Measurements from ENCODE around the gene ZNF423. TPM values are rescaled to one million over a fixed set of nuclear protein-coding genes. Genes with fewer than 3 reads are reported as not detected.

The ZNF423 gene
- total and polyA plus RNA-seq, 2 experiments from 2014 or later = 14.9 to 41.8 TPM

DNA sequence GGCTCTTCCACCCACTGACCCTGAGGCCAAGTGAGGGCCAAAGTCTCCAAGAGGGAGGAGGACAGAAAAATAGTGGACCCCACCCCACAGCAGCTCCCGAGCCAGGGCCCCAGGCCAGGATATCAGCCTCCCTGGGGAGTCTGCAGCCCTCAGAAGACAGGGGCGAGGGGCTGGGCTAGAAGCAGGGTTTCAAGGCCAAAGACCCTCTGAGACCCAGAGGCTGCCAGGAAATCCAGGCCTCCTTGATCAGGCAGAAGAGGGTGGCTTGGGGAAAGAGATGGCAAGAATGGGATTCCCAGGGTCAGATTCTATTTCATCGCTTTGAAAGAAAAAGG lies 156.1 kb downstream of the ZNF423 start (continued):
- TF ChIP-seq REST (IDR thresholded peaks at IDR 0.05; ENCODE audit: unreplicated experiment) = no peak
- no peak for TF ChIP-seq POLR2AphosphoS5 (IDR thresholded peaks at IDR 0.05; ENCODE audit: low read depth)
- TF ChIP-seq JUNB (IDR thresholded peaks at IDR 0.05; ENCODE audit: unreplicated experiment) = no peak
- no peak for TF ChIP-seq NANOG (IDR thresholded peaks at IDR 0.05; ENCODE audit: borderline replicate concordance)
- TF ChIP-seq STAT1 (IDR thresholded peaks at IDR 0.05; ENCODE audit: unreplicated experiment) = no peak
- no peak for TF ChIP-seq EZH2 (IDR thresholded peaks at IDR 0.05; ENCODE audit: low read depth, unreplicated experiment)
- TF ChIP-seq ZNF114 (CRISPR knock-in tag; IDR thresholded peaks at IDR 0.05) = no peak
- TF ChIP-seq EZH2phosphoT487 (IDR thresholded peaks at IDR 0.05; ENCODE audit: unreplicated experiment) = no peak

DNA sequence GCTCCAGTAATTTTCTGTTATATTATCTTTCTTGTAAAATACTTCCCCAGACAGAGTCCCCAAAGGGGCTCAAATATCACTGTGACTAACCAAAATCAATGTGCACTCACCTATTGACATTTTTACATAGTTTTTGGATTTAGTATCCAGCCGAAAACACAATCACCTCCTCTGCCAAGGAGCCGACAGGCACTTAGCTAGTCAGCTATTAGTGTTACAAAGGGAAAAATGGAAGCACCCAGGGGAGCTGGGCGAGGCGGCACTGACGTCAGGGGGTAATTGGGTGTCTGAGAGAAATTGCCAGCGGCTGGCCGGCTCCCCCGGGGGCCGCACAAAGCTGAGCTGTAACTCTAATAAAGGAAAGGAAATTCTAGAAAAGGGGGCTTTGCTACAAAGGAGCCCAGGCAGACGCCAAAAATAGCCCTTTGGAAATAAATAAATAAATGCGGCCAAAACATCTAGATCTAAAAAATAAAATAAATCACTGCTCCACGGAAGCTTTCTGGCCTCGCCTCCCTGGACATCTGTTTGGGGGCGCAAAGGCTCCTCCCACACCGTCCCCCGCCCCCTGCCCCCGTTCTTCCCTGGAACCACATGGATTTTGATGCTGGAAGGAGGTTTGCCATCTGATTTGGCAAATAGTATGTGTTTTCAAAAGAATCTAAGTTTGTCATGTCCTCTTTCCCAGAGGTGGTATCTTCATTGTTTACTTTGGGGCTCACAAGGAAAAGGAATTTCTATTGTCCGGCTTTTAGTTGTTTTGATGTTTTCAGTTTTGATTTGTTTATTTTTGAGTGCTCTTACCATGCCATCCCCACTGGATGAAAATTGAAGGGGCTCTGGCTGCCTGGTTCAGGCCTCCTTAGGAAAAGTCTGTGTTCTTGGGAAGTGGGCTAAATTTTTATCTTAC lies 156.7 kb downstream of the ZNF423 start:
- Histone ChIP-seq H3K27me3 (ENCODE audit: insufficient read depth) (no peaks in the 10 kb centered on the region), H3F3A (replicated peaks; ENCODE audit: low read depth) (peaks cover 49% of the 10 kb centered on the region), H3K36me3 (ENCODE audit: insufficient read depth) (no peaks in the 10 kb centered on the region), H2AFZ (no peak overlapping the region), H4K20me1 (replicated peaks; ENCODE audit: insufficient read depth) (no peaks in the 10 kb centered on the region), H3K9me2 (ENCODE audit: insufficient read depth) (no peaks in the 10 kb centered on the region), H3K4me2 (peak overlapping the region; percentile 60), H3K4me1 (ENCODE audit: insufficient read depth) (peaks cover 97% of the 10 kb centered on the region), H3K4me3 (no peak overlapping the region; the same call in 1 of the 2 replicates), H3K79me2 (replicated peaks; ENCODE audit: insufficient read depth) (peaks cover 8% of the 10 kb centered on the region; the same call in 1 of the 2 replicates), H3K27ac (ENCODE audit: low read depth) (peak overlapping the region; percentile 96)
- H3K4me1 Mint-ChIP-seq = peaks cover 88% of the 10 kb centered on the region
- H3K9me3 Mint-ChIP-seq = no peaks in the 10 kb centered on the region
- 0 out of 3 replicates have a peak, but pooled peaks cover 3% of the 10 kb centered on the region for H3K36me3 Mint-ChIP-seq (ENCODE audit: low read depth)
- ATAC-seq = no peak
- peak; percentile 34 for DNase-seq (ENCODE audit: low spot score)
- peak overlapping the region; percentile 89 for H3K27ac Mint-ChIP-seq
- H3K4me3 Mint-ChIP-seq = peak overlapping the region; percentile 56; the same call in 1 of the 3 replicates
- peaks cover 26% of the 10 kb centered on the region for H3K27me3 Mint-ChIP-seq (ENCODE audit: insufficient read depth, low read depth, poor library complexity)
- TF ChIP-seq NANOG (IDR thresholded peaks at IDR 0.05; ENCODE audit: borderline replicate concordance) = no peak
- TF ChIP-seq REST (IDR thresholded peaks at IDR 0.05; ENCODE audit: unreplicated experiment) = no peak
- TF ChIP-seq, protein P1, sequence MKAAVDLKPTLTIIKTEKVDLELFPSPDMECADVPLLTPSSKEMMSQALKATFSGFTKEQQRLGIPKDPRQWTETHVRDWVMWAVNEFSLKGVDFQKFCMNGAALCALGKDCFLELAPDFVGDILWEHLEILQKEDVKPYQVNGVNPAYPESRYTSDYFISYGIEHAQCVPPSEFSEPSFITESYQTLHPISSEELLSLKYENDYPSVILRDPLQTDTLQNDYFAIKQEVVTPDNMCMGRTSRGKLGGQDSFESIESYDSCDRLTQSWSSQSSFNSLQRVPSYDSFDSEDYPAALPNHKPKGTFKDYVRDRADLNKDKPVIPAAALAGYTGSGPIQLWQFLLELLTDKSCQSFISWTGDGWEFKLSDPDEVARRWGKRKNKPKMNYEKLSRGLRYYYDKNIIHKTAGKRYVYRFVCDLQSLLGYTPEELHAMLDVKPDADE (IDR thresholded peaks at IDR 0.05) = no peak
- TF ChIP-seq POLR2AphosphoS5 (IDR thresholded peaks at IDR 0.05; ENCODE audit: low read depth) = no peak
- no peak for TF ChIP-seq ZNF114 (CRISPR knock-in tag; IDR thresholded peaks at IDR 0.05)
- no peak for TF ChIP-seq STAT1 (IDR thresholded peaks at IDR 0.05; ENCODE audit: unreplicated experiment)
- no peak for TF ChIP-seq ZNF331 (CRISPR knock-in tag; IDR thresholded peaks at IDR 0.05; ENCODE audit: low read depth)
- no peak for TF ChIP-seq CTCF (conservative IDR thresholded peaks at IDR 0.05; ENCODE audit: low read depth in 2 of 2)
- no peak for TF ChIP-seq CREB1 (CRISPR knock-in tag; IDR thresholded peaks at IDR 0.05; ENCODE audit: low read depth)
